ENCODE data around the gene MMP3. TPM values are rescaled to one million over a fixed set of nuclear protein-coding genes. Genes with fewer than 3 reads are reported as not detected.

MMP3 gene
- total RNA-seq, 1 donor from 2014 or later = not detected

DNA sequence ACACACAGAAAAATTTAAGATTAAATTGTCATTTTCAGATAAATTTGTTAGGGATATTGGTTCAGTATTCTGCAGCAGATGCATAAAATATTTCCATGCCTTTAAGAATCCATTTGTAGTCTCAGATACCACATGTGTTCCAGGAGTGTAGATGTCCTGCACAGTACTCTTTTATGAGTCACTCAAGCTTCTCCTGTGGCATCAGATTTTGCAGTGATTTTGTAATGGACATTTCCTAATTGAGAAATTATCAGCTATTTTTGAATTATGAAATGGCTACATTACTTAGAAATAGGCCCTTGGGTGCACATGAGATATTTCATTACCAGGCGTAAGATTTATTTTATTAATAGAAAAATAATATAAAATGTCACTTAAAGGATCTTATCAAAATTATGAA is 18.9 kb downstream of the MMP3 start:
- Histone ChIP-seq H3K9me3 (ENCODE audit: insufficient read depth, low read depth, low read length) (no peaks in the 10 kb centered on the region), H3K9ac (ENCODE audit: low read length) (no peak overlapping the region), H3K27ac (ENCODE audit: low read depth, low read length) (no peak overlapping the region), H3K4me2 (ENCODE audit: low read length) (no peak overlapping the region), H3K4me1 (ENCODE audit: insufficient read depth, low read length) (no peaks in the 10 kb centered on the region), H4K20me1 (ENCODE audit: insufficient read depth, low read length) (no peaks in the 10 kb centered on the region), H3K27me3 (ENCODE audit: insufficient read depth, low read length) (no peaks in the 10 kb centered on the region), H2AFZ (ENCODE audit: low read depth, low read length) (no peak overlapping the region), H3K36me3 (ENCODE audit: insufficient read depth, low read length) (no peaks in the 10 kb centered on the region), H3K79me2 (ENCODE audit: insufficient read depth, low read length) (no peaks in the 10 kb centered on the region), H3K4me3 (ENCODE audit: insufficient read depth, low read depth, low read length) (no peak overlapping the region)
- H3K27ac Mint-ChIP-seq (ENCODE audit: unreplicated experiment) = no peak overlapping the region
- H3K4me3 Mint-ChIP-seq (ENCODE audit: unreplicated experiment) = no peak overlapping the region
- no peak for FAIRE-seq
- H3K4me1 Mint-ChIP-seq (ENCODE audit: low read depth, unreplicated experiment) = peaks cover 2% of the 10 kb centered on the region
- no peaks in the 10 kb centered on the region for H3K36me3 Mint-ChIP-seq (ENCODE audit: low read depth, unreplicated experiment)
- no peak for DNase-seq (ENCODE audit: low read depth)
- TF ChIP-seq, protein P1, sequence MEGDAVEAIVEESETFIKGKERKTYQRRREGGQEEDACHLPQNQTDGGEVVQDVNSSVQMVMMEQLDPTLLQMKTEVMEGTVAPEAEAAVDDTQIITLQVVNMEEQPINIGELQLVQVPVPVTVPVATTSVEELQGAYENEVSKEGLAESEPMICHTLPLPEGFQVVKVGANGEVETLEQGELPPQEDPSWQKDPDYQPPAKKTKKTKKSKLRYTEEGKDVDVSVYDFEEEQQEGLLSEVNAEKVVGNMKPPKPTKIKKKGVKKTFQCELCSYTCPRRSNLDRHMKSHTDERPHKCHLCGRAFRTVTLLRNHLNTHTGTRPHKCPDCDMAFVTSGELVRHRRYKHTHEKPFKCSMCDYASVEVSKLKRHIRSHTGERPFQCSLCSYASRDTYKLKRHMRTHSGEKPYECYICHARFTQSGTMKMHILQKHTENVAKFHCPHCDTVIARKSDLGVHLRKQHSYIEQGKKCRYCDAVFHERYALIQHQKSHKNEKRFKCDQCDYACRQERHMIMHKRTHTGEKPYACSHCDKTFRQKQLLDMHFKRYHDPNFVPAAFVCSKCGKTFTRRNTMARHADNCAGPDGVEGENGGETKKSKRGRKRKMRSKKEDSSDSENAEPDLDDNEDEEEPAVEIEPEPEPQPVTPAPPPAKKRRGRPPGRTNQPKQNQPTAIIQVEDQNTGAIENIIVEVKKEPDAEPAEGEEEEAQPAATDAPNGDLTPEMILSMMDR (IDR thresholded peaks at IDR 0.05; ENCODE audit: insufficient read depth, low read depth, low read length) = no peak
- no peak for TF ChIP-seq EZH2 (IDR thresholded peaks at IDR 0.05; ENCODE audit: insufficient read depth, low read length)
- H3K27me3 Mint-ChIP-seq (ENCODE audit: low read depth, unreplicated experiment) = no peaks in the 10 kb centered on the region
- H3K9me3 Mint-ChIP-seq (ENCODE audit: unreplicated experiment) = peaks cover 2% of the 10 kb centered on the region

DNA sequence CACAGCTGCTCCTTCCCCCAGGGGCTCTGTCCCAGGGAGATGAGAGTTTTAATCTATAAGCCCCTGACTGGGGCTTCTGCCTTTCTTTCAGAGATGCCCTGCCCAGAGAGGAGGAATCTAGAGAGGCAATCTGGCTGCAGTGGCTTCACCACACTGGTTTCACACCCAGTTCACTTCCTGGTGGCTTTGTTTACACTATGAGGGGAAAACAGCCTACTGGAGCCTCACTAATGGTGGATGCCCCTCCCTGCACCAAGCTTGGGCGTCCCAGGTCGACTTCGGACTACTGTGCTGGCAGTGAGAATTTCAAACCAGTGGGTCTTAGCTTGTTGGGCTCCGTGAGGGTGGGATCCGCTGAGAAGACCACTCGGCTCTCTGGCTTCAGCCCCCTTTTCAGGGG is 23.9 kb downstream of the MMP3 start:
- Histone ChIP-seq H3K4me3 (ENCODE audit: insufficient read depth, low read depth, low read length) (no peak overlapping the region), H3K36me3 (ENCODE audit: insufficient read depth, low read length) (no peaks in the 10 kb centered on the region), H3K27ac (ENCODE audit: low read depth, low read length) (no peak overlapping the region), H2AFZ (ENCODE audit: low read depth, low read length) (no peak overlapping the region), H3K4me2 (ENCODE audit: low read length) (no peak overlapping the region), H3K4me1 (ENCODE audit: insufficient read depth, low read length) (no peaks in the 10 kb centered on the region), H3K9me3 (ENCODE audit: insufficient read depth, low read depth, low read length) (no peaks in the 10 kb centered on the region), H3K79me2 (ENCODE audit: insufficient read depth, low read length) (no peaks in the 10 kb centered on the region), H3K9ac (ENCODE audit: low read length) (no peak overlapping the region), H4K20me1 (ENCODE audit: insufficient read depth, low read length) (no peaks in the 10 kb centered on the region), H3K27me3 (ENCODE audit: insufficient read depth, low read length) (no peaks in the 10 kb centered on the region)
- no peak for TF ChIP-seq EZH2 (IDR thresholded peaks at IDR 0.05; ENCODE audit: insufficient read depth, low read length)
- TF ChIP-seq, protein P1 (IDR thresholded peaks at IDR 0.05; ENCODE audit: insufficient read depth, low read depth, low read length) = no peak
- Mint-ChIP-seq H3K4me1 (ENCODE audit: low read depth, unreplicated experiment) (no peaks in the 10 kb centered on the region), H3K36me3 (ENCODE audit: low read depth, unreplicated experiment) (peaks cover 3% of the 10 kb centered on the region), H3K27me3 (ENCODE audit: low read depth, unreplicated experiment) (no peaks in the 10 kb centered on the region), H3K4me3 (ENCODE audit: unreplicated experiment) (no peak overlapping the region), H3K9me3 (ENCODE audit: unreplicated experiment) (peaks cover 9% of the 10 kb centered on the region), H3K27ac (ENCODE audit: unreplicated experiment) (no peak overlapping the region)
- DNase-seq (ENCODE audit: low read depth) (no peak), FAIRE-seq (no peak)

DNA sequence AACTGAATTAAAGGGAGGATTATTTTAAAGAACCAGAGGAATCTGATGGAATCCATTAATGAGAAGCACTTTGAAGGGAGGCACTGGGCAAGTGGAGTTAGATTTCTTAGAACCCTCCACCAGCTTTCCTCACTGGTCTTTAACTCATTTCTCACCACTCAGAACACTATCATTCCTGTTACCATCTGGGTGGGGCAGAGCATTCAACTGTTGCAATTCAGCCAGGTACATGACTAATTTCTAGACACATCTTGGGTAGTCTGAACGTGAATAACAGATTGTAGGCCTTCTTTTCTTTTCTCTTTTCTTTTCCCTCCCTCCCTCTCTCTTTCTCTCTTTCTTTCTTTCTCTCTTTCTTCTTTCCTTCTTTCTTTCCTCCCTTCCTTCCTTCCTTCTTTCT is 29.9 kb downstream of the MMP3 start:
- peaks cover 2% of the 10 kb centered on the region for H3K4me1 Mint-ChIP-seq (ENCODE audit: low read depth, unreplicated experiment)
- no peaks in the 10 kb centered on the region for H4K20me1 ChIP-seq (ENCODE audit: insufficient read depth, low read length)
- no peak overlapping the region for H3K4me3 Mint-ChIP-seq (ENCODE audit: unreplicated experiment)
- H3K79me2 ChIP-seq (ENCODE audit: insufficient read depth, low read length) = no peaks in the 10 kb centered on the region
- H3K27ac ChIP-seq (ENCODE audit: low read depth, low read length) = no peak overlapping the region
- peaks cover 3% of the 10 kb centered on the region for H3K36me3 Mint-ChIP-seq (ENCODE audit: low read depth, unreplicated experiment)
- H3K9ac ChIP-seq (ENCODE audit: low read length) = no peak overlapping the region
- TF ChIP-seq, protein P1 (IDR thresholded peaks at IDR 0.05; ENCODE audit: insufficient read depth, low read depth, low read length) = no peak
- TF ChIP-seq EZH2 (IDR thresholded peaks at IDR 0.05; ENCODE audit: insufficient read depth, low read length) = no peak
- no peak overlapping the region for H3K27ac Mint-ChIP-seq (ENCODE audit: unreplicated experiment)
- no peak for FAIRE-seq
- no peak overlapping the region for H2AFZ ChIP-seq (ENCODE audit: low read depth, low read length)
- no peaks in the 10 kb centered on the region for H3K27me3 Mint-ChIP-seq (ENCODE audit: low read depth, unreplicated experiment)
- no peaks in the 10 kb centered on the region for H3K36me3 ChIP-seq (ENCODE audit: insufficient read depth, low read length)
- H3K27me3 ChIP-seq (ENCODE audit: insufficient read depth, low read length) = no peaks in the 10 kb centered on the region
- no peaks in the 10 kb centered on the region for H3K4me1 ChIP-seq (ENCODE audit: insufficient read depth, low read length)
- no peak for DNase-seq (ENCODE audit: low read depth)
- H3K9me3 Mint-ChIP-seq (ENCODE audit: unreplicated experiment) = peaks cover 12% of the 10 kb centered on the region
- no peak overlapping the region for H3K4me3 ChIP-seq (ENCODE audit: insufficient read depth, low read depth, low read length)
- no peaks in the 10 kb centered on the region for H3K9me3 ChIP-seq (ENCODE audit: insufficient read depth, low read depth, low read length)
- no peak overlapping the region for H3K4me2 ChIP-seq (ENCODE audit: low read length)
